Thyroid gland (tissue), 4 donors: Measurements from ENCODE around the gene BTNL8.

Experiments
- POLR2A ChIP-seq, 2 donors: fragments of 450-650 bp; IDR thresholded peaks; one replicate each; pipeline ENCODE4 v1.6.1; 2017; ENCODE audit warnings: antibody characterized with exemption in 2 of 2, mild to moderate bottlenecking in 2 of 2, moderate library complexity in 1 of 2
- TF ChIP-seq, protein P1 (sequence below), 6 experiments: fragments of 200-600 bp in 3 of 6; fragments of 450-650 bp in 3 of 6; sonication (generic) in 3 of 6; IDR thresholded peaks; one replicate each; pipeline ENCODE4 v1.5.1; 2016 to 2019; ENCODE audit warnings: antibody characterized with exemption in 6 of 6, mild to moderate bottlenecking in 2 of 6, inconsistent platforms in 1 of 6, moderate library complexity in 1 of 6

DNA sequence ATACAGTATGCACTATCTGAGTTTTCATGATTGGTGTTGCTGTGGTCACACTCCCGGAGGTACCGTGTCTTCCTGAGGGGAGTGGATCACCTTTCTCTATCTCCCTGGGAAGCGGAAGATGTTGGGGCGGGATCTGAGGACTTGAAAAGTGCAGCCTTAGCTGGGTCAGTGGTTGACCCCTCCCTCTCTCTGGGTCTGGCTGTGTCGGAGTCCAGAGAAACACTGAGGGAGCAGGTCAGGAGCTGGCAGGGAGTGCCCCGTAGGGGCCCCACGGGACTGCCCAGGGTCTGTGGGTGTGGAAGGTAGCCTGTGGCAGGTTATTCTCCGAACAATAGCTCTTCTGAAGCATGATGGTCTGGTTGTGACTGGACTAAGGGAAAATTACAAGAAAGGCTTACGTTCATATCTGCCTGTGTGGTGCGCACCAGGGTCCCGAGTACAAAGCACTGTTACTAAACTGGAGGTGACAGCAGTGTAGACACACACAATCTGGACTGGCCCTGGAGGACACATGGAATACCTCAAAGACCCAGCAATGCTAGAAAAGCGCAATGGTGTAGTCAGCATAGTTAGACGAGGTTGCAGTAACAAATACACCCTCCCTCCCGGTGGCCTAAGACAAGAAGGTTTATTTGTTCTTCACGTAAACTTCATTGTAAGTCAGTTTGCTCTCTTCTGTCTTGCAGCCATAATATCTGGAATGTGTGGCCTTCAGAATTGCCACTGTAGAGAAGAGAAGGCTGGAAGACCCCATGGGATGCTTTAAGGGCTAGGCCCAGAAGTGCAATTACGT is 28.5 kb upstream of the BTNL8 start:
- TF ChIP-seq, protein P1, sequence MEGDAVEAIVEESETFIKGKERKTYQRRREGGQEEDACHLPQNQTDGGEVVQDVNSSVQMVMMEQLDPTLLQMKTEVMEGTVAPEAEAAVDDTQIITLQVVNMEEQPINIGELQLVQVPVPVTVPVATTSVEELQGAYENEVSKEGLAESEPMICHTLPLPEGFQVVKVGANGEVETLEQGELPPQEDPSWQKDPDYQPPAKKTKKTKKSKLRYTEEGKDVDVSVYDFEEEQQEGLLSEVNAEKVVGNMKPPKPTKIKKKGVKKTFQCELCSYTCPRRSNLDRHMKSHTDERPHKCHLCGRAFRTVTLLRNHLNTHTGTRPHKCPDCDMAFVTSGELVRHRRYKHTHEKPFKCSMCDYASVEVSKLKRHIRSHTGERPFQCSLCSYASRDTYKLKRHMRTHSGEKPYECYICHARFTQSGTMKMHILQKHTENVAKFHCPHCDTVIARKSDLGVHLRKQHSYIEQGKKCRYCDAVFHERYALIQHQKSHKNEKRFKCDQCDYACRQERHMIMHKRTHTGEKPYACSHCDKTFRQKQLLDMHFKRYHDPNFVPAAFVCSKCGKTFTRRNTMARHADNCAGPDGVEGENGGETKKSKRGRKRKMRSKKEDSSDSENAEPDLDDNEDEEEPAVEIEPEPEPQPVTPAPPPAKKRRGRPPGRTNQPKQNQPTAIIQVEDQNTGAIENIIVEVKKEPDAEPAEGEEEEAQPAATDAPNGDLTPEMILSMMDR (IDR thresholded peaks at IDR 0.05) = no peak
- no peak for TF ChIP-seq POLR2A (IDR thresholded peaks at IDR 0.05)
